Measurements from ENCODE around the gene GNAZ.
A peak's percentile ranks its signal among the peaks of the same experiment; 100 is the strongest.

Gene GNAZ

DNA sequence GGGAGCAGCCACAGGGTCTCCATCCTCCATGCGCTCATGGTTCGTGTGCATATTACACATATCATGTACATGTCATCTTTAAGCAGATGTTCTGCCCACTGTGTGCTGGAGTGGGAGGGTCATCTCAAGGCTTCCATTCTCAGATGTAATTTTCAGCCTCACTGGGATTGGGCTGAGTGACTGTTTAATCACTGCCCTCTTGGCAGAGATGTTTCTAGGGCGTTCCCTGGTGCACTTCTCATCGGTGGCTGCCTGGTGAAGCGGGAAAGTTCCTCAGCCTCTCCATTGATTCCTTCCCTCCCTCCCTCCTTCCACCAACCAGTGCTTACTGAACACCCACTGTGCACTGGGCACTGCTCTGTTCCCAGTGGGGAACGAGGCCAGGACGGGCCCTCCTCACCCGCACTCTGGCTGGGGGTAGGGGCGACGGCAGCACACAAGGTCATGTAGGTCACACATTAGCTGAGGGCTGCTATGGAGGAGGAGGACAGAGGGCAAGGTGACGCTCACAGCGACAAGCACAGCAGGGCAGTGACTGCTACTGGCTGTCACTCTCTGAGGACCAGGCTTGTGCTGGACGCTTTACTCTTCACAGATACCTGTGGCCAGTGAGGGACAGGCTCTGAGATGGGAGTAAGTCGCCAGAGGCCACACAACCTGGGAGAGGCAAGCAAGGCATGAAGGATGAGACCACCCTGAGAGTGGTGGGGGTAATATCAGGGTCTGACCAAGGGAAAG, 22.9 kb downstream of the GNAZ start:
- DNase-seq (ENCODE audit: low spot score) = no peak

DNA sequence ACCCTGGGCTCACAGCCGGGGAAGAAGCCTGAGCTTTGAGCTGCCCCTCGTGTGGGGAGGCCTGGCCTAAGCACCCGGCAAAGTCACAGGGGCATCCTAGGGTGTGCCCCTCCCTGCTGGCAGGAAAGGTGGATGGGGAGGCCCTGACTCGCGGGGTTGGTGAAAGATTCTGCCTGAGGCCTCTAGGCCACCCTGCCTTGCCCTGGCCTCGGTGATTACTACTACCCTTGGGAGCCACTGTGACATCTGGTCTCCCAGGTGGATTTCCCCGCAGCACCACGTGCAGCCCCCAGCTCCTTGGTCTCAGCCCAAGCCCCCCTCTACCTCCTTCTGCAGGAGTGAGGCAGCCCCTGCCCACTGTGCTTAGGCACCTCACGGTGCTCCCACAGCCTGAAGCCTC, 23.9 kb downstream of the GNAZ start:
- no peak for DNase-seq (ENCODE audit: low spot score)

- DNase-seq (ENCODE audit: low spot score) = no peak
Measured at GRCh38 chr22:23094695-23095681, 24.7 kb downstream of the GNAZ start.

GRCh38 chr22:23095733-23096342, 25.5 kb downstream of the GNAZ start:
- DNase-seq (ENCODE audit: low spot score) = no peak

- DNase-seq (ENCODE audit: low spot score) = no peak
Measured at GRCh38 chr22:23097412-23098229, 27.3 kb downstream of the GNAZ start.

- DNase-seq (ENCODE audit: low spot score) = no peak
Measured at GRCh38 chr22:23098230-23098705, 27.9 kb downstream of the GNAZ start.

- DNase-seq (ENCODE audit: low spot score) = peak; percentile 60
Measured at GRCh38 chr22:23098718-23099530, 28.6 kb downstream of the GNAZ start.

- DNase-seq (ENCODE audit: low spot score) = no peak
Measured at GRCh38 chr22:23099531-23099804, 29.1 kb downstream of the GNAZ start.

GRCh38 chr22:23100124-23100801, 29.9 kb downstream of the GNAZ start:
- DNase-seq (ENCODE audit: low spot score) = no peak

GRCh38 chr22:23101524-23101923, 31.2 kb downstream of the GNAZ start:
- DNase-seq (ENCODE audit: low spot score) = no peak

- no peak for DNase-seq (ENCODE audit: low spot score)
Measured at GRCh38 chr22:23102002-23102655, 31.8 kb downstream of the GNAZ start.

DNA sequence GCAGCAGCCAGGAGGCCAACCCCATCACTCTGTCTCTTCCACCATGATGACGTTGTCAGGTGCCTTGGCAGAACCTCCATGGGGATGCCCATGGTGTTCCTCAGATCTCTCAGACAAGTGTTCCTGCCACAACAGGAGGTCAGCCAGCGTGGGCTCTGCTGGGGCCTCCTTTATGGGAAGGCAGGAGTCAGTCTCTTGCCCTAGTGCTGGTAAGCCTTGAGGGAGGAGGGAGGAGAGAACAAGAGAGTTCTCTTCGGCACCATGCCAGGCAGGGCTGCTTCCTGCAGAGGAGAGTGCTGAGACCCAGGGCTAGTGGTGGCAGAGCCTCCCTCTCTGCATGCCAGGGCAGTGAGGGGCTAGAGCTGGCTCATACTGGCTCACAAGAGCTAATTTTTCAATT, 32.5 kb downstream of the GNAZ start:
- no peak for DNase-seq (ENCODE audit: low spot score)

GRCh38 chr22:23103199-23103954, 33.1 kb downstream of the GNAZ start:
- no peak for DNase-seq (ENCODE audit: low spot score)

DNA sequence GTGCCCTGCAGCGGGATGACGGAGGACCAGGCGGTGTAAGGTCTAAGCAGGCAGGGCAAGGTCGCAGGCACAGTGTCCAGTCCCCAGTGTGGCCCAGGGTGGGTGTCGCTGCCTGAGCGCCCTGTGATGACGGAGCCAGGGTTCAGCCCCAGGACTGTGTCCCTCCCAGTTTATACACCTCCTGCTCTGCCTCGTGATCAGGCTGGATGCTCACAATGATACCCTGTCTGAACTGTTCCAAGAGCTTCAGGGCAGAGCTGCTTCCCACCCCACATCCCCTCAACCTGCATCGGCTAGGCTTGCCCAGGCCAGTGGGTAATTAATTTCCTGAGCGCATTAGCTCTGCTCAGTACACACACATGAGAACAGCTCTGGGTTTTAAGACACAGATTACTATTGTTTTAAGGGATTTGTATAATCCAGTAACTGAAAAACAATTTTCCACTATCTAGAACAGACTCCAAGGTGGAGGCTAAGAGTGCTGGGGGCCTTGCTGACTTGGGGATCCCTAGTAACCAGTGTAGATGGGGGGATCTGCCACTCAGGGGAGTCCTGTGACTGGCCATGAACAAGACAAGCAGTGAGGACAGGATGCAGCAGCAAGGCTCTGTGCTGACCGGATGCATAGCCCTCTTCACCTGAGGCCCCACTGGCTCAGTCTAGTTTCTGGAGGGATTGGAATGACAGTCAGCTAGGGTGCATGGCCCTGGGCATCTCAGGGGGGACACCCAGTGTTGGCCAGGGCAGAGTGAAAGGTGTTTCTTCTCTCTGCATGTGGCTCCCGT, 34.1 kb downstream of the GNAZ start:
- DNase-seq (ENCODE audit: low spot score) = no peak

- no peak for DNase-seq (ENCODE audit: low spot score)
Measured at GRCh38 chr22:23105304-23105703, 35.0 kb downstream of the GNAZ start.

DNA sequence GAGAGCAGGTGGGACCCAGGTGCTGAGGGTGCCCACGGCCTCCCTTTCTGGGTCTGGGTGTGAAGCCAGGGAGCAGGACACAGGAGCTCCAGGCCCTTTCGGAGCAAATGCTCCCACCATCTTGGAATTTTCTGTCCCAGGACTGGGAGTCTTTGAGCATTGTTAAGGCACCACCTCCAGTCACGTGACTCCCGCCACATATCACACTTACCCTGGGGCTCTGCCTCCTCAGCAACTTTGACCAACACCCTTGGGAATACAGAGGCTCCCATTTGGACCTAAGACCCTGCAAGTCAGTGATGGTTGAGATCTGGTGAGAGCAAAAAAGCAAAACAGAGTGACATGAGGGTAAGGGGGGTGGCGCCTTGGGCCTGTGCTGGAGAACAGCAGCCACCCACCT, 35.6 kb downstream of the GNAZ start:
- no peak for DNase-seq (ENCODE audit: low spot score)

GRCh38 chr22:23106344-23106743, 36.0 kb downstream of the GNAZ start:
- DNase-seq (ENCODE audit: low spot score) = no peak

GRCh38 chr22:23106906-23107367, 36.6 kb downstream of the GNAZ start:
- DNase-seq (ENCODE audit: low spot score) = no peak

Data from NAMALWA (cell line).